CD4-positive, alpha-beta T cell (primary cell): ENCODE measurements around the gene DTNB. TPM values are rescaled to one million over a fixed set of nuclear protein-coding genes. Genes with fewer than 3 reads are reported as not detected.

Source experiments
- ATAC-seq: fragments of 200-7000 bp; cut with Tn5 transposase; one replicate; pipeline ENCODE4 v1.10.0; 2022; ENCODE audit warnings: mild to moderate bottlenecking; ENCODE audit not compliant: poor library complexity
- CTCF ChIA-PET: fragments of 350-600 bp; sonication (Branson Sonifier 250); formaldehyde crosslinking; loops from one replicate; lab custom pipeline; 2021; ENCODE audit warnings: antibody characterized with exemption, inconsistent platforms; lab: Charles Lee
- POLR2A ChIA-PET: fragments of 350-600 bp; sonication (Branson Sonifier 250); formaldehyde crosslinking; loops from one replicate; lab custom pipeline; 2021; ENCODE audit warnings: antibody characterized with exemption, inconsistent platforms; lab: Charles Lee
- DNase-seq, 14 experiments: peaks; one replicate each; pipeline ENCODE4 v3.0.0-alpha.2; 2013 to 2020; ENCODE audit warnings: mixed read lengths in 2 of 14
- H3K27ac ChIP-seq, 2 donors: one replicate each; pipeline versions ENCODE4 v1.5.1 to v1.7.0; 2013; ENCODE audit warnings: low read length in 2 of 2, low read depth in 1 of 2, mild to moderate bottlenecking in 1 of 2
- H3K27me3 ChIP-seq, 2 experiments: 1 replicate in 1 of 2; 2 replicates in 1 of 2; pipeline versions ENCODE4 v1.6.1 to v1.7.0; 2013; ENCODE audit warnings: low read length in 2 of 2, control low read depth in 1 of 2, mild to moderate bottlenecking in 1 of 2, moderate library complexity in 1 of 2; ENCODE audit not compliant: insufficient read depth in 2 of 2, control insufficient read depth in 1 of 2
- H3K36me3 ChIP-seq: one replicate; pipeline ENCODE4 v1.6.1; 2013; ENCODE audit warnings: low read length, control low read depth; ENCODE audit not compliant: insufficient read depth
- H3K4me1 ChIP-seq: one replicate; pipeline ENCODE4 v1.6.1; 2013; ENCODE audit warnings: low read length, control low read depth; ENCODE audit not compliant: insufficient read depth
- H3K4me3 ChIP-seq: one replicate; pipeline ENCODE4 v1.5.1; 2013; ENCODE audit warnings: mild to moderate bottlenecking, low read length, moderate library complexity
- H3K9me3 ChIP-seq, 2 experiments: 1 replicate in 1 of 2; 2 replicates in 1 of 2; pipeline versions ENCODE4 v1.6.1 to v1.7.0; 2013; ENCODE audit warnings: low read length in 2 of 2, mild to moderate bottlenecking in 2 of 2, control low read depth in 1 of 2, moderate library complexity in 1 of 2; ENCODE audit not compliant: control insufficient read depth in 1 of 2, insufficient read depth in 1 of 2
- H3K27ac Mint-ChIP-seq: one replicate; pipeline ENCODE4 v1.8.0; 2020; ENCODE audit warnings: mixed read lengths
- H3K27me3 Mint-ChIP-seq: one replicate; pipeline ENCODE4 v1.8.0; 2021; ENCODE audit warnings: mixed read lengths
- H3K36me3 Mint-ChIP-seq: one replicate; pipeline ENCODE4 v1.8.0; 2021; ENCODE audit warnings: low read depth, mixed read lengths
- H3K4me1 Mint-ChIP-seq: one replicate; pipeline ENCODE4 v1.8.0; 2021; ENCODE audit warnings: low read depth, mixed read lengths
- H3K4me3 Mint-ChIP-seq: one replicate; pipeline ENCODE4 v1.8.0; 2020; ENCODE audit warnings: mild to moderate bottlenecking, mixed read lengths
- H3K9me3 Mint-ChIP-seq: one replicate; pipeline ENCODE4 v1.8.0; 2020; ENCODE audit warnings: mixed read lengths
- intact Hi-C, 2 experiments: fragments of 100-400 bp; cut with DNase I in 1 of 2; cut with micrococcal nuclease in 1 of 2; formaldehyde crosslinking; loops; one replicate each; pipeline versions ENCODE4 v1.15.1 to v1.9.0; 2023 to 2025; cut with DNase I, micrococcal nuclease
- total RNA-seq, 174 experiments: library from RNA in 2 of 174; stranded (reverse) in 2 of 174; gene quantifications; one replicate each; pipeline ENCODE4 v1.2.3 and lab custom pipeline; 2021 to 2026
- TF ChIP-seq, protein P1 (sequence below): fragments of 200-600 bp; IDR thresholded peaks from one replicate; pipeline ENCODE4 v1.8.0; 2022; ENCODE audit warnings: antibody characterized with exemption, mild to moderate bottlenecking

Gene DTNB
- total RNA-seq, 2 experiments from 2014 or later = 30.1 to 33.6 TPM

DNA sequence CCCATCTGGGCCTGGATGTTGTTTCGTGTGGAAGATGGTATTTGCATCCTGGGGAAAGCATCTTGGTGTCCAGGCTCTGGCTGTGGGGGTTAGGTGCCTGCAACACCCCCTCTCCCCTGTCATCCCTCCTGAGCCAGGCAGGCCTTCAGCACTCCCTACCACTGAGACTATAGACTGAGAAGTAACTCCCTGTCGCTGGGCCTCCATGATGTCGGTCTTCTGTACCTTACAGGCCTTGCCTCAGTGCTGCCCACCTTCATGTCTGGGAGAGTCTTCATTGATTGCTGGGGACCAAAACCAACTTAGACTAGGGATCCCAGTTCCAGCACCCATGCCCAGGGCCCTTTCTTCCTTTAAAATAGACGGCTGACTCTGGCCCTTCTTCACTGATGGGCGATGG is 298.6 kb downstream of the DTNB start:
- Histone ChIP-seq H3K4me1 (peaks cover 40% of the 10 kb centered on the region), H3K27ac (no peak overlapping the region), H3K27me3 (no peaks in the 10 kb centered on the region), H3K9me3 (peaks cover 0 to 11% of the 10 kb centered on the region in 2 experiments), H3K4me3 (no peak overlapping the region), H3K36me3 (no peaks in the 10 kb centered on the region)
- Mint-ChIP-seq H3K27me3 (no peaks in the 10 kb centered on the region), H3K4me3 (no peak overlapping the region), H3K36me3 (no peaks in the 10 kb centered on the region), H3K4me1 (peaks cover 35% of the 10 kb centered on the region), H3K9me3 (no peaks in the 10 kb centered on the region), H3K27ac (no peak overlapping the region)
- intact Hi-C loops = loop anchor here (5.0 to 10.0 kb wide), 3 partner anchors 33 to 210 kb away; partner anchors contain the start of genes DNMT3A (in 2 of the 2) and POMC (in 1 of the 2)
- no peak for ATAC-seq
- TF ChIP-seq, protein P1, sequence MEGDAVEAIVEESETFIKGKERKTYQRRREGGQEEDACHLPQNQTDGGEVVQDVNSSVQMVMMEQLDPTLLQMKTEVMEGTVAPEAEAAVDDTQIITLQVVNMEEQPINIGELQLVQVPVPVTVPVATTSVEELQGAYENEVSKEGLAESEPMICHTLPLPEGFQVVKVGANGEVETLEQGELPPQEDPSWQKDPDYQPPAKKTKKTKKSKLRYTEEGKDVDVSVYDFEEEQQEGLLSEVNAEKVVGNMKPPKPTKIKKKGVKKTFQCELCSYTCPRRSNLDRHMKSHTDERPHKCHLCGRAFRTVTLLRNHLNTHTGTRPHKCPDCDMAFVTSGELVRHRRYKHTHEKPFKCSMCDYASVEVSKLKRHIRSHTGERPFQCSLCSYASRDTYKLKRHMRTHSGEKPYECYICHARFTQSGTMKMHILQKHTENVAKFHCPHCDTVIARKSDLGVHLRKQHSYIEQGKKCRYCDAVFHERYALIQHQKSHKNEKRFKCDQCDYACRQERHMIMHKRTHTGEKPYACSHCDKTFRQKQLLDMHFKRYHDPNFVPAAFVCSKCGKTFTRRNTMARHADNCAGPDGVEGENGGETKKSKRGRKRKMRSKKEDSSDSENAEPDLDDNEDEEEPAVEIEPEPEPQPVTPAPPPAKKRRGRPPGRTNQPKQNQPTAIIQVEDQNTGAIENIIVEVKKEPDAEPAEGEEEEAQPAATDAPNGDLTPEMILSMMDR = no peak
- DNase-seq = peak in 1 of 14 experiments; percentile 6
- ChIA-PET POLR2A (interaction anchor here (5.1 kb wide), 1 partner anchor 12 kb away, joined by 55 read pairs; no protein-coding TSS in a partner anchor), CTCF (interaction anchor here (1.4 kb wide), 1 partner anchor 13 kb away, joined by 4 read pairs; no protein-coding TSS in a partner anchor)

DNA sequence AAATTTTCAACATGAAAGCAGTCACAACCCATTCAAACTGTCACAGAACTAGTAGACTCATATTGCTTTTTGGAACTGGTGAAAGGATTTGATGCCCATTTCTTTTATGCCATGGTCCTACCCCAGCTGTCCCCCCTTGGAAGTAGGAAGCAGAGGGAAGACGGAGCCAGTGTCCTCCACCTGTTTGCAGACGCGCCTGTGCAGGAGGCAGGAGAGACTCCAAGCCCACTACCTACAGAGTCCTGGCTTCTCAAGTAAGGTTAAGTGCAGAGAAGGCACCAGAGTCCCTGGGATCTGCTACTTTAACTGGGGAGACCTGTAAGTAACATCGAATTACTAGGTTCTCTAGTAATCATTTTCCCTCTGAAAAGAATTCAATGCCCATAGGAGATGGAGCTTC is 299.0 kb downstream of the DTNB start:
- ChIA-PET POLR2A (interaction anchor here (5.1 kb wide), 1 partner anchor 12 kb away, joined by 55 read pairs; no protein-coding TSS in a partner anchor), CTCF (interaction anchor here (1.4 kb wide), 1 partner anchor 12 kb away, joined by 4 read pairs; no protein-coding TSS in a partner anchor)
- no peak for DNase-seq
- intact Hi-C loops = loop anchor here in 1 of 2 experiments (10.0 kb wide), 1 partner anchor 210 kb away; the partner anchor contains the start of gene POMC
- Histone ChIP-seq H3K27me3 (no peaks in the 10 kb centered on the region), H3K27ac (no peak overlapping the region), H3K9me3 (peaks cover 0 to 8% of the 10 kb centered on the region in 2 experiments), H3K36me3 (no peaks in the 10 kb centered on the region), H3K4me1 (peaks cover 37% of the 10 kb centered on the region), H3K4me3 (no peak overlapping the region)
- TF ChIP-seq, protein P1 = no peak
- Mint-ChIP-seq H3K9me3 (no peaks in the 10 kb centered on the region), H3K27ac (no peak overlapping the region), H3K4me3 (no peak overlapping the region), H3K27me3 (no peaks in the 10 kb centered on the region), H3K4me1 (peaks cover 31% of the 10 kb centered on the region), H3K36me3 (no peaks in the 10 kb centered on the region)
- ATAC-seq = no peak

DNA sequence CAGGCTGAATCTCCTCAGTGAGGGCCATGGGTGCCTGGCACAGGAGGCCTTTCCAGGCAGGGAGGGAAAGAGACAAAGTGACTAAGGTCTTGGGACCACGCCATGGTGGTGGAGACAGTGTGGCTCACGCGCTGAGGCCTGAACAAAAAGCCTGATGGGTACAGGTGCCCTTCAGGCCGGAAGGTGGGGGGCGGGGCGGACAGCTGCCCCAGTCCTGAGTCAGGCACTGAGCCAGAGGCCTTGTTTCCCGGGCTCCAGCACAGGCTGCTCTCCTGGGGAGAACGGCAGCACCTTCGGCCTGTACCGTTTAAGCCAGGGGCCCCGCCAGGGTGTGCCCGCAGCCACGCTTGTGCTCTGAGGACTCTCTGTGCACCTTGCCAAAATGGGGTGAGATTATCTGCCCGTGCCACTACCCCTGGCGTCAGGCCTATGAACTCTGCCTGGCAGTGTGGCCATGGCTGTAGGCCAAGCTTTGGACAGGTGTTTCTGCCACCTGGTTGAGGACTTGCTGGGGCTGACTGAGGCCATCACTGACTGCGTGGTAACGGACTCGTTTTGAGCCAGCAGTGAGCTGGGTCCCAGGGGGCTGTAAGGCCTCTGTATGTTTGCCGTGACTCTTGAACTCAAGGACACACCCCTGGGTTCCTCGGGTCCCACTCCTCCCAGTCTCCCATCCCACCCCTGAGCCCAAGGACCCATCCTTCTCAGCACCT is 300.0 kb downstream of the DTNB start:
- ATAC-seq = no peak
- ChIA-PET POLR2A (interaction anchor here (3.5 kb wide), 1 partner anchor 11 kb away, joined by 15 read pairs; no protein-coding TSS in a partner anchor), CTCF (interaction anchor here (1.4 to 1.5 kb wide), 2 partner anchors 11 kb away, joined by 4 to 6 read pairs; no protein-coding TSS in a partner anchor)
- TF ChIP-seq, protein P1 = no peak
- H3K9me3 ChIP-seq = no peaks in the 10 kb centered on the region
- Mint-ChIP-seq H3K36me3 (no peaks in the 10 kb centered on the region), H3K27me3 (no peaks in the 10 kb centered on the region), H3K4me1 (peaks cover 21% of the 10 kb centered on the region), H3K4me3 (no peak overlapping the region), H3K27ac (no peak overlapping the region), H3K9me3 (no peaks in the 10 kb centered on the region)
- H3K4me1 ChIP-seq = peaks cover 27% of the 10 kb centered on the region
- no peak overlapping the region for H3K4me3 ChIP-seq
- intact Hi-C loops = loop anchor here in 1 of 2 experiments (10.0 kb wide), 1 partner anchor 209 kb away; the partner anchor contains the start of gene POMC
- DNase-seq = peak in 1 of 14 experiments; percentile 13
- H3K27me3 ChIP-seq = no peaks in the 10 kb centered on the region
- no peak overlapping the region for H3K27ac ChIP-seq
- no peaks in the 10 kb centered on the region for H3K36me3 ChIP-seq
